Neuron (in vitro differentiated cells): ENCODE data around the gene NME5.
"Not testable (repeated sequence)": the region's sequence is repeated elsewhere in the genome, so short reads cannot be mapped to it uniquely, and the experiment has no call there.

Experiments used
- H2AFZ ChIP-seq: one replicate; pipeline ENCODE4 v1.6.1; 2013; ENCODE audit warnings: low read depth, mild to moderate bottlenecking, inconsistent platforms, low read length, moderate library complexity
- H3K27me3 ChIP-seq: one replicate; pipeline ENCODE4 v1.6.1; 2013; ENCODE audit warnings: low read length; ENCODE audit not compliant: insufficient read depth
- H3K36me3 ChIP-seq: one replicate; pipeline ENCODE4 v1.6.1; 2013; ENCODE audit warnings: low read length; ENCODE audit not compliant: insufficient read depth
- H3K4me1 ChIP-seq: one replicate; pipeline ENCODE4 v1.6.1; 2013; ENCODE audit warnings: low read length; ENCODE audit not compliant: insufficient read depth
- H3K4me3 ChIP-seq: 2 replicates; pipeline ENCODE4 v1.5.1; 2013; ENCODE audit warnings: mild to moderate bottlenecking, low read length, moderate library complexity
- H3K9me3 ChIP-seq: one replicate; pipeline ENCODE4 v1.6.1; 2013; ENCODE audit warnings: low read length

NME5 gene

DNA sequence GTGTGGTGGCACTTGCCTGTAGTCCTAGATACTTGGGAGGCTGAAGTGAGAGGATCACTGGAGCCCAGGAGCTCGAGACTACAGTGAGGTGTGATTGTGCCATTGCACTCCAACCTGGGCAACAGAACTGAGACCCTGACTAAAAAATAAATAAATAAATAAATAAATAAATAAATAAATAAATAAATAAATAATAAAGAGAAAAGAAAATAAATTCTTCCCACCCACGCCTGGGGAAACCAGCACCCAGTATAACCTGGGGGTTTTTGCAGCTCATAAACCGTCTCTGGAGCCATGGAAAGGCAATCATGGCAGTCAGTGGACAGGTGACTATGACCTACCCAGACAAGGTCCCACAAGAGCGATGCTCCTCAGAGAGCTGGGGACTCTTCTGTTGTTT, 47.5 kb downstream of the NME5 start:
- Histone ChIP-seq H3K4me1 (no peaks in the 10 kb centered on the region), H3K27me3 (peaks cover 9% of the 10 kb centered on the region), H3K4me3 (no peak overlapping the region), H2AFZ (no peak overlapping the region), H3K36me3 (no peaks in the 10 kb centered on the region), H3K9me3 (no peaks in the 10 kb centered on the region)

GRCh38 chr5:138083702-138084101, 55.5 kb downstream of the NME5 start, which contains the start of gene WNT8A:
WNT8A (plus strand) TSS chr5:138084033; CDS start chr5:138084128, 95 bp downstream.
- H2AFZ ChIP-seq = no peak within 1 kb of the TSS
- H3K4me3 ChIP-seq = no peak within 1 kb of the TSS
- H3K27me3 ChIP-seq = peaks cover under 1% of the 10 kb centered on the region
- H3K9me3 ChIP-seq = no peaks in the 10 kb centered on the region
- H3K4me1 ChIP-seq = no peaks in the 10 kb centered on the region
- no peaks in the 10 kb centered on the region for H3K36me3 ChIP-seq

DNA sequence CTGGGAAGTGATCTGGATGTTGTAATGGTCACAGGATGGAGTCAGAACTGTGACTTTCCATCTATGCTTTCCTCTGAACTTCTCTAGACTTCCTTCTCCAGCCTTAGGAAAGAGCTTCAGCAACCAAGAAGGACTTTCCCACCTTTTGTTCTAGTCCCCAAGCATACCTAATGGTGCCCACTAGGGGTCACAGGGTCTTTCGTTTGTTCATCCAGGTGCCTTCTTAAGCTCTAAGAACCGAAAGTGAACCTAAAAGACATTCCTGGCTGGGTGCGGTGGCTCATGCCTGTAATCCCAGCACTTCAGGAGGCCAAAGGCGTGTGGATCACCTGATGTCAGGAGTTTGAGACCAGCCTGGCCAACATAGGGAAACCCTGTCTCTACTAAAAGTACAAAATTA, 57.2 kb downstream of the NME5 start:
- no peak overlapping the region for H3K4me3 ChIP-seq

GRCh38 chr5:138078006-138078643, 61.1 kb downstream of the NME5 start:
- H3K4me3 ChIP-seq = no peak overlapping the region
- no peak overlapping the region for H2AFZ ChIP-seq
- H3K27me3 ChIP-seq = peaks cover 4% of the 10 kb centered on the region
- no peaks in the 10 kb centered on the region for H3K9me3 ChIP-seq
- no peaks in the 10 kb centered on the region for H3K4me1 ChIP-seq
- no peaks in the 10 kb centered on the region for H3K36me3 ChIP-seq

More for the DNA sequence above, 57.2 kb downstream of the NME5 start:
- peaks cover 4% of the 10 kb centered on the region for H3K27me3 ChIP-seq
- no peak overlapping the region for H2AFZ ChIP-seq
- no peaks in the 10 kb centered on the region for H3K4me1 ChIP-seq
- H3K9me3 ChIP-seq = no peaks in the 10 kb centered on the region
- no peaks in the 10 kb centered on the region for H3K36me3 ChIP-seq

DNA sequence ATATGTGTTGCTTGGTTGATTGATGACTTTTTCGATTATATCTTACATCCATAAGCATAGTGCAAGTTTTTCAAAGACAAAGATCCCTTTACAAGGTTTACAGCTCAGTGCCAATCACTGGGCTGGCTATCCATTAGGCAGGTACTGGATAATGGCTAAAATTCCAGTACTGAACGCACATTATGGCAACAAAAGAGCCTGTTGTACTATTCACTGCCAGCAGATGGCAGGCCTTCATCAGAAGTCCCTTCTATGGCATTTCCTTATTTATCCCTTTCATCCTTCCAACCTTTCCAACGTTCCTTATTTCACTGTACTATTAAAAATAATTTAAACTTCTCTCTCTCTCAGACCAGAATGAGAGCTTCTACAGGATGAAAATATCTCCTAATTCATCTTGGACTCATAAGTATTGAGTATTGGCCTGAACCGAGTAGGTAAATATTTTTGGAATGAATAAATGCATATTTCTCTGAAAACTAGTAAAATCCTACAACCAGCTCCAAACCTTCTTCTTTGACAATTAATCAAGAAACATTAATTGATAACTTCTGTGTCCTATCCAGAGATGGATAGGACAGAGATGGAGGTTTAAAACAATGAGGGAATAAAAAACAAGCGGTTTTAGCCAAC, 62.0 kb downstream of the NME5 start:
- Histone ChIP-seq H3K4me1 (no peaks in the 10 kb centered on the region), H3K4me3 (no peak overlapping the region)

GRCh38 chr5:138070026-138070425, 69.2 kb downstream of the NME5 start:
- H3K9me3 ChIP-seq, H3K4me3 ChIP-seq, H3K27me3 ChIP-seq, H2AFZ ChIP-seq, H3K4me1 ChIP-seq, H3K36me3 ChIP-seq: not testable (repeated sequence)

More for the DNA sequence above, 62.0 kb downstream of the NME5 start:
- Histone ChIP-seq H2AFZ (no peak overlapping the region), H3K27me3 (peaks cover 4% of the 10 kb centered on the region), H3K9me3 (no peaks in the 10 kb centered on the region), H3K36me3 (no peaks in the 10 kb centered on the region)

GRCh38 chr5:138068742-138069600, 70.3 kb downstream of the NME5 start:
- no peaks in the 10 kb centered on the region for H3K27me3 ChIP-seq
- no peaks in the 10 kb centered on the region for H3K4me1 ChIP-seq
- H3K9me3 ChIP-seq = no peaks in the 10 kb centered on the region
- H3K4me3 ChIP-seq = no peak overlapping the region
- no peak overlapping the region for H2AFZ ChIP-seq
- no peaks in the 10 kb centered on the region for H3K36me3 ChIP-seq

- Histone ChIP-seq H3K4me3 (no peak overlapping the region), H2AFZ (no peak overlapping the region), H3K9me3 (no peaks in the 10 kb centered on the region), H3K36me3 (no peaks in the 10 kb centered on the region), H3K4me1 (no peaks in the 10 kb centered on the region), H3K27me3 (no peaks in the 10 kb centered on the region)
Observed at GRCh38 chr5:138067945-138068344, 71.3 kb downstream of the NME5 start.
